GM23338 (cell line): ENCODE results near the gene SSR3.

Experiments
- CREB1 ChIP-seq: fragments of 250-450 bp; sonication (Bioruptor Pico); IDR thresholded peaks from 2 replicates; pipeline ENCODE4 v1.5.0; 2020; ENCODE audit warnings: low read depth, mild to moderate bottlenecking, moderate library complexity
- CTCF ChIP-seq, 2 experiments: fragments of 200-600 bp in 1 of 2; sonication (generic) in 1 of 2; conservative IDR thresholded peaks; 2 replicates each; pipeline versions ENCODE4 v1.5.1 to v1.6.1; 2016 to 2017; ENCODE audit warnings: antibody characterized with exemption in 2 of 2, low read depth in 2 of 2, mild to moderate bottlenecking in 2 of 2, moderate library complexity in 1 of 2
- EZH2 ChIP-seq: fragments of 200-600 bp; sonication (generic); IDR thresholded peaks from one replicate; pipeline ENCODE4 v1.8.0; 2017; ENCODE audit warnings: antibody characterized with exemption, mild to moderate bottlenecking, low read depth; ENCODE audit not compliant: unreplicated experiment
- EZH2phosphoT487 ChIP-seq: fragments of 200-600 bp; sonication (generic); IDR thresholded peaks from one replicate; pipeline ENCODE4 v1.8.1; 2018; ENCODE audit warnings: antibody characterized with exemption; ENCODE audit not compliant: unreplicated experiment
- JUNB ChIP-seq: IDR thresholded peaks from one replicate; pipeline ENCODE4 v1.6.1; 2016; ENCODE audit warnings: antibody characterized with exemption; ENCODE audit not compliant: unreplicated experiment
- NANOG ChIP-seq: IDR thresholded peaks from 2 replicates; pipeline ENCODE4 v1.6.1; 2016; ENCODE audit warnings: antibody characterized with exemption, borderline replicate concordance
- REST ChIP-seq: IDR thresholded peaks from one replicate; pipeline ENCODE4 v1.6.1; 2018; ENCODE audit warnings: antibody characterized with exemption; ENCODE audit not compliant: unreplicated experiment
- ZNF114 ChIP-seq: fragments of 250-450 bp; sonication (Bioruptor Pico); IDR thresholded peaks from 2 replicates; pipeline ENCODE4 v1.5.0; 2020; ENCODE audit warnings: mild to moderate bottlenecking, moderate library complexity

- TF ChIP-seq CTCF (conservative IDR thresholded peaks at IDR 0.05; ENCODE audit: low read depth in 2 of 2) (no peak), EZH2 (no peak), NANOG (no peak), ZNF114 (CRISPR knock-in tag) (no peak), EZH2phosphoT487 (no peak), REST (no peak), CREB1 (CRISPR knock-in tag) (no peak), JUNB (no peak)
Observed at GRCh38 chr3:156539802-156540201, 15.1 kb downstream of the SSR3 start.
